ENCODE measurements around the gene KIT.

KIT gene

GRCh38 chr4:54719378-54719777, 61.6 kb downstream of the KIT start:
- TF ChIP-seq, protein P1, sequence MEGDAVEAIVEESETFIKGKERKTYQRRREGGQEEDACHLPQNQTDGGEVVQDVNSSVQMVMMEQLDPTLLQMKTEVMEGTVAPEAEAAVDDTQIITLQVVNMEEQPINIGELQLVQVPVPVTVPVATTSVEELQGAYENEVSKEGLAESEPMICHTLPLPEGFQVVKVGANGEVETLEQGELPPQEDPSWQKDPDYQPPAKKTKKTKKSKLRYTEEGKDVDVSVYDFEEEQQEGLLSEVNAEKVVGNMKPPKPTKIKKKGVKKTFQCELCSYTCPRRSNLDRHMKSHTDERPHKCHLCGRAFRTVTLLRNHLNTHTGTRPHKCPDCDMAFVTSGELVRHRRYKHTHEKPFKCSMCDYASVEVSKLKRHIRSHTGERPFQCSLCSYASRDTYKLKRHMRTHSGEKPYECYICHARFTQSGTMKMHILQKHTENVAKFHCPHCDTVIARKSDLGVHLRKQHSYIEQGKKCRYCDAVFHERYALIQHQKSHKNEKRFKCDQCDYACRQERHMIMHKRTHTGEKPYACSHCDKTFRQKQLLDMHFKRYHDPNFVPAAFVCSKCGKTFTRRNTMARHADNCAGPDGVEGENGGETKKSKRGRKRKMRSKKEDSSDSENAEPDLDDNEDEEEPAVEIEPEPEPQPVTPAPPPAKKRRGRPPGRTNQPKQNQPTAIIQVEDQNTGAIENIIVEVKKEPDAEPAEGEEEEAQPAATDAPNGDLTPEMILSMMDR (conservative IDR thresholded peaks at IDR 0.05; ENCODE audit: low read length): no peak
- TF ChIP-seq EZH2phosphoT487 (IDR thresholded peaks at IDR 0.05; ENCODE audit: borderline replicate concordance): no peak
- Histone ChIP-seq H3K4me1 (ENCODE audit: insufficient read depth, low read length, poor library complexity, severe bottlenecking) (no peaks in the 10 kb centered on the region), H3K79me2 (ENCODE audit: insufficient read depth, low read length) (no peaks in the 10 kb centered on the region), H3K9me2 (replicated peaks; ENCODE audit: low read depth, low read length) (no peaks in the 10 kb centered on the region), H3K4me2 (ENCODE audit: low read depth, low read length, poor library complexity, severe bottlenecking) (no peak overlapping the region), H3K36me3 (ENCODE audit: insufficient read depth, low read length) (no peaks in the 10 kb centered on the region), H4K20me1 (ENCODE audit: insufficient read depth, low read length, poor library complexity, severe bottlenecking) (no peaks in the 10 kb centered on the region), H2AFZ (ENCODE audit: low read length) (no peak overlapping the region), H3F3A (ENCODE audit: low read depth) (no peaks in the 10 kb centered on the region), H3K4me3 (ENCODE audit: low read length, poor library complexity, severe bottlenecking) (no peak overlapping the region), H3K9ac (ENCODE audit: low read depth, low read length, poor library complexity, severe bottlenecking) (no peak overlapping the region), H3K27me3 (ENCODE audit: insufficient read depth, low read length, poor library complexity, severe bottlenecking) (no peaks in the 10 kb centered on the region), H3K9me3 (ENCODE audit: insufficient read depth, low read depth, low read length) (no peaks in the 10 kb centered on the region)

DNA sequence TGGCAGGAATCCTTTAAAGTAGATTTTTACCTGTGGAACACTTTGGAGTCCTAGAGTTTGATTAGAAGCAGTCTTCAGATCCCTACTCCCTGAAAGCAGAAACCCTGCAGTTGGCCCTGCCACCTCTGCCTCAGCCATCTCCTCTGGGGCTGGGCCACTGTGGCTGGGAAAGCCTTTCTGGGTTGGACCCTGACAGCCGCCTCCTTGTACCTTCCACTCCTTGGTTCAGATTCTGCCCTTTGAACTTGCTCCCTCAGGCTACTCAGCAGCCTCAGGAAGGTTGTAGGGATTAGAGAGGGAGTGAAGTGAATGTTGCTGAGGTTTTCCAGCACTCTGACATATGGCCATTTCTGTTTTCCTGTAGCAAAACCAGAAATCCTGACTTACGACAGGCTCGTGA, 65.5 kb downstream of the KIT start:
- no peak overlapping the region for H3K4me2 ChIP-seq (ENCODE audit: low read depth, low read length, poor library complexity, severe bottlenecking)
- no peak overlapping the region for H2AFZ ChIP-seq (ENCODE audit: low read length)
- H3K4me1 ChIP-seq (ENCODE audit: insufficient read depth, low read length, poor library complexity, severe bottlenecking): no peaks in the 10 kb centered on the region
- no peaks in the 10 kb centered on the region for H4K20me1 ChIP-seq (ENCODE audit: insufficient read depth, low read length, poor library complexity, severe bottlenecking)
- no peaks in the 10 kb centered on the region for H3K36me3 ChIP-seq (ENCODE audit: insufficient read depth, low read length)
- TF ChIP-seq, protein P1 (conservative IDR thresholded peaks at IDR 0.05; ENCODE audit: low read length): no peak
- no peak for TF ChIP-seq EZH2phosphoT487 (IDR thresholded peaks at IDR 0.05; ENCODE audit: borderline replicate concordance)
- no peaks in the 10 kb centered on the region for H3K9me3 ChIP-seq (ENCODE audit: insufficient read depth, low read depth, low read length)
- no peaks in the 10 kb centered on the region for H3F3A ChIP-seq (ENCODE audit: low read depth)
- no peaks in the 10 kb centered on the region for H3K9me2 ChIP-seq (replicated peaks; ENCODE audit: low read depth, low read length)
- no peak overlapping the region for H3K4me3 ChIP-seq (ENCODE audit: low read length, poor library complexity, severe bottlenecking)
- no peaks in the 10 kb centered on the region for H3K79me2 ChIP-seq (ENCODE audit: insufficient read depth, low read length)
- H3K9ac ChIP-seq (ENCODE audit: low read depth, low read length, poor library complexity, severe bottlenecking): no peak overlapping the region
- H3K27me3 ChIP-seq (ENCODE audit: insufficient read depth, low read length, poor library complexity, severe bottlenecking): no peaks in the 10 kb centered on the region

DNA sequence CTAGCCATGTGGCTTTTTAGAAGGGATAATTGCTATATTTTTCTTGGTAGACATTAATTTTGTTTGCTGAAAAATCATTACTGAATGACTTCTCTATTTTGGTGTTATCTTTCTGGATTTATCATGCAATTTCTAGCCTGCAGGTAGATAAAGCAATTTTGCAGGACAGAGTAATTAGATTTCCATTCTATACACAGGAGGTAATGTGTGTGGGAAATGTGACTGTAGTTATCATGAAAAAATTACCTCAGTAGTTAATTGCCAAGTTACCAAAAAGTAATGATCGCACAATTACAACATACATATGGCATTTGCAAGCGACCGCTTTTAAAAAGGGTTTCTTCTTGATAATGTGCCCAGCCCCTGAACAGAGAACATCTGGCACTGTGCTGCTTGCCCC, 66.1 kb downstream of the KIT start:
- no peak overlapping the region for H3K4me2 ChIP-seq (ENCODE audit: low read depth, low read length, poor library complexity, severe bottlenecking)
- no peaks in the 10 kb centered on the region for H4K20me1 ChIP-seq (ENCODE audit: insufficient read depth, low read length, poor library complexity, severe bottlenecking)
- H3K9ac ChIP-seq (ENCODE audit: low read depth, low read length, poor library complexity, severe bottlenecking): no peak overlapping the region
- H3K9me2 ChIP-seq (replicated peaks; ENCODE audit: low read depth, low read length): no peaks in the 10 kb centered on the region
- H3K9me3 ChIP-seq (ENCODE audit: insufficient read depth, low read depth, low read length): no peaks in the 10 kb centered on the region
- no peak overlapping the region for H3K4me3 ChIP-seq (ENCODE audit: low read length, poor library complexity, severe bottlenecking)
- H3K27me3 ChIP-seq (ENCODE audit: insufficient read depth, low read length, poor library complexity, severe bottlenecking): no peaks in the 10 kb centered on the region
- TF ChIP-seq, protein P1 (conservative IDR thresholded peaks at IDR 0.05; ENCODE audit: low read length): no peak
- TF ChIP-seq EZH2phosphoT487 (IDR thresholded peaks at IDR 0.05; ENCODE audit: borderline replicate concordance): no peak
- no peak overlapping the region for H2AFZ ChIP-seq (ENCODE audit: low read length)
- no peaks in the 10 kb centered on the region for H3K79me2 ChIP-seq (ENCODE audit: insufficient read depth, low read length)
- H3F3A ChIP-seq (ENCODE audit: low read depth): no peaks in the 10 kb centered on the region
- no peaks in the 10 kb centered on the region for H3K4me1 ChIP-seq (ENCODE audit: insufficient read depth, low read length, poor library complexity, severe bottlenecking)
- no peaks in the 10 kb centered on the region for H3K36me3 ChIP-seq (ENCODE audit: insufficient read depth, low read length)

Data from Loucy (cell line).